Skeletal muscle satellite cell (primary cell): ENCODE results near the gene LRRK1.
A peak's percentile ranks its signal among the peaks of the same experiment; 100 is the strongest.

ENCODE experiments used
- H3K27me3 ChIP-seq: 2 replicates; pipeline ENCODE4 v1.7.0; 2013; ENCODE audit warnings: low read length; ENCODE audit not compliant: control insufficient read depth, insufficient read depth
- H3K36me3 ChIP-seq: 2 replicates; pipeline ENCODE4 v1.7.0; 2013; ENCODE audit warnings: mild to moderate bottlenecking, control low read depth, low read length; ENCODE audit not compliant: insufficient read depth
- H3K4me1 ChIP-seq: 2 replicates; pipeline ENCODE4 v1.7.0; 2013; ENCODE audit warnings: low read length; ENCODE audit not compliant: control insufficient read depth, insufficient read depth
- H3K4me2 ChIP-seq: 2 replicates; pipeline ENCODE4 v1.7.0; 2013; ENCODE audit warnings: mild to moderate bottlenecking, low read length
- H3K4me3 ChIP-seq: 2 replicates; pipeline ENCODE4 v1.7.0; 2013; ENCODE audit warnings: low read length
- H3K9ac ChIP-seq: 2 replicates; pipeline ENCODE4 v1.7.0; 2013; ENCODE audit warnings: mild to moderate bottlenecking, low read depth, low read length, moderate library complexity
- H3K9me3 ChIP-seq: replicated peaks from 2 replicates; pipeline ENCODE4 v1.7.0; 2013; ENCODE audit warnings: mild to moderate bottlenecking, control low read depth, low read length

The LRRK1 gene

GRCh38 chr15:101083336-101084045, 164.3 kb downstream of the LRRK1 start:
- Histone ChIP-seq H3K9ac (no peak overlapping the region), H3K4me3 (no peak overlapping the region), H3K4me2 (no peak overlapping the region), H3K36me3 (no peaks in the 10 kb centered on the region), H3K9me3 (no peaks in the 10 kb centered on the region), H3K27me3 (peaks cover 6% of the 10 kb centered on the region), H3K4me1 (no peaks in the 10 kb centered on the region)

GRCh38 chr15:101084801-101085200, 165.6 kb downstream of the LRRK1 start:
- no peak overlapping the region for H3K9ac ChIP-seq
- H3K36me3 ChIP-seq: no peaks in the 10 kb centered on the region
- peaks cover 6% of the 10 kb centered on the region for H3K27me3 ChIP-seq
- no peak overlapping the region for H3K4me3 ChIP-seq
- no peaks in the 10 kb centered on the region for H3K9me3 ChIP-seq
- no peaks in the 10 kb centered on the region for H3K4me1 ChIP-seq
- no peak overlapping the region for H3K4me2 ChIP-seq

GRCh38 chr15:101085311-101085700, 166.1 kb downstream of the LRRK1 start:
- no peak overlapping the region for H3K4me2 ChIP-seq
- no peak overlapping the region for H3K9ac ChIP-seq
- H3K4me1 ChIP-seq: no peaks in the 10 kb centered on the region
- H3K27me3 ChIP-seq: peaks cover 6% of the 10 kb centered on the region
- no peaks in the 10 kb centered on the region for H3K36me3 ChIP-seq
- H3K9me3 ChIP-seq: no peaks in the 10 kb centered on the region
- H3K4me3 ChIP-seq: no peak overlapping the region

- Histone ChIP-seq H3K9me3 (no peaks in the 10 kb centered on the region), H3K4me1 (peaks cover 8% of the 10 kb centered on the region), H3K36me3 (no peaks in the 10 kb centered on the region), H3K4me3 (no peak overlapping the region), H3K9ac (no peak overlapping the region), H3K27me3 (peaks cover 6% of the 10 kb centered on the region), H3K4me2 (no peak overlapping the region)
These were observed 167.4 kb downstream of the LRRK1 start for GRCh38 chr15:101086394-101087171.

- Histone ChIP-seq H3K4me3 (no peak overlapping the region), H3K36me3 (no peaks in the 10 kb centered on the region), H3K9me3 (no peaks in the 10 kb centered on the region), H3K27me3 (peaks cover 6% of the 10 kb centered on the region), H3K9ac (no peak overlapping the region), H3K4me1 (peaks cover 15% of the 10 kb centered on the region), H3K4me2 (no peak overlapping the region)
These were observed 168.1 kb downstream of the LRRK1 start for GRCh38 chr15:101087172-101087769.

- H3K9ac ChIP-seq: no peak overlapping the region
- H3K9me3 ChIP-seq: no peaks in the 10 kb centered on the region
- no peaks in the 10 kb centered on the region for H3K36me3 ChIP-seq
- H3K4me3 ChIP-seq: no peak overlapping the region
- peaks cover 16% of the 10 kb centered on the region for H3K4me1 ChIP-seq
- peaks cover 6% of the 10 kb centered on the region for H3K27me3 ChIP-seq
- no peak overlapping the region for H3K4me2 ChIP-seq
These were observed 169.1 kb downstream of the LRRK1 start for GRCh38 chr15:101088271-101088670.

- no peaks in the 10 kb centered on the region for H3K27me3 ChIP-seq
- H3K9me3 ChIP-seq: no peaks in the 10 kb centered on the region
- H3K4me3 ChIP-seq: no peak overlapping the region
- no peaks in the 10 kb centered on the region for H3K36me3 ChIP-seq
- H3K4me1 ChIP-seq: peaks cover 16% of the 10 kb centered on the region
- H3K9ac ChIP-seq: peak overlapping the region; percentile 27
- peak overlapping the region; percentile 54 for H3K4me2 ChIP-seq
These were observed 169.8 kb downstream of the LRRK1 start for GRCh38 chr15:101088788-101089578.

- Histone ChIP-seq H3K27me3 (no peaks in the 10 kb centered on the region), H3K36me3 (no peaks in the 10 kb centered on the region), H3K4me1 (peaks cover 16% of the 10 kb centered on the region), H3K4me2 (no peak overlapping the region), H3K9ac (no peak overlapping the region), H3K9me3 (no peaks in the 10 kb centered on the region), H3K4me3 (no peak overlapping the region)
These were observed 170.6 kb downstream of the LRRK1 start for GRCh38 chr15:101089579-101090427.

- H3K36me3 ChIP-seq: no peaks in the 10 kb centered on the region
- no peak overlapping the region for H3K4me2 ChIP-seq
- no peak overlapping the region for H3K9ac ChIP-seq
- H3K4me1 ChIP-seq: peaks cover 16% of the 10 kb centered on the region
- no peaks in the 10 kb centered on the region for H3K9me3 ChIP-seq
- H3K27me3 ChIP-seq: no peaks in the 10 kb centered on the region
- no peak overlapping the region for H3K4me3 ChIP-seq
These were observed 171.3 kb downstream of the LRRK1 start for GRCh38 chr15:101090428-101090790.

GRCh38 chr15:101091080-101092017, 172.2 kb downstream of the LRRK1 start:
- Histone ChIP-seq H3K4me2 (peak overlapping the region; percentile 59), H3K4me3 (no peak overlapping the region), H3K9me3 (no peaks in the 10 kb centered on the region), H3K36me3 (no peaks in the 10 kb centered on the region), H3K4me1 (peaks cover 16% of the 10 kb centered on the region), H3K27me3 (peaks cover 4% of the 10 kb centered on the region), H3K9ac (peak overlapping the region; percentile 67)
